Suprapubic skin (tissue), 4 donors: ENCODE measurements around the gene ZNF536. TPM values are rescaled to one million over a fixed set of nuclear protein-coding genes. Genes with fewer than 3 reads are reported as not detected.
"Not testable (repeated sequence)": the region's sequence is repeated elsewhere in the genome, so short reads cannot be mapped to it uniquely, and the experiment has no call there.

Experiments
- DNase-seq, 2 donors: peaks; one replicate each; pipeline ENCODE4 v3.0.0-alpha.2; 2019; ENCODE audit warnings: low spot score in 2 of 2
- H3K27ac ChIP-seq: fragments of 200-600 bp; sonication (generic); one replicate; pipeline ENCODE4 v1.5.1; 2019
- H3K27me3 ChIP-seq: fragments of 200-600 bp; sonication (generic); one replicate; pipeline ENCODE4 v1.5.1; 2019
- H3K36me3 ChIP-seq: fragments of 200-600 bp; sonication (generic); one replicate; pipeline ENCODE4 v1.5.1; 2019
- H3K4me1 ChIP-seq: fragments of 200-600 bp; sonication (generic); one replicate; pipeline ENCODE4 v1.5.1; 2019
- H3K4me3 ChIP-seq: fragments of 200-600 bp; sonication (generic); one replicate; pipeline ENCODE4 v1.5.1; 2019; ENCODE audit warnings: mild to moderate bottlenecking
- H3K9me3 ChIP-seq: fragments of 200-600 bp; sonication (generic); one replicate; pipeline ENCODE4 v1.5.1; 2019
- EP300 ChIP-seq: sonication (generic); formaldehyde crosslinking; IDR thresholded peaks from one replicate; pipeline ENCODE4 v1.6.1; 2017; ENCODE audit warnings: antibody characterized with exemption
- POLR2A ChIP-seq, 2 donors: fragments of 450-650 bp; IDR thresholded peaks; one replicate each; pipeline ENCODE4 v1.6.1; 2017; ENCODE audit warnings: antibody characterized with exemption in 2 of 2, mild to moderate bottlenecking in 2 of 2, moderate library complexity in 2 of 2
- POLR2AphosphoS5 ChIP-seq, 3 donors: sonication (generic); formaldehyde crosslinking; IDR thresholded peaks; one replicate each; pipeline ENCODE4 v1.6.1; 2017; ENCODE audit warnings: antibody characterized with exemption in 3 of 3
- WGBS: methylation state at CpG from one replicate; pipeline ENCODE4 v1.1.5; 2018; 5-methylcytosine and 5-hydroxymethylcytosine counted together
- total RNA-seq, 4 donors: library from RNA; depleted of rRNA; stranded (reverse); fragments of >200 nt; gene quantifications; one replicate each; pipeline ENCODE4 v1.1.0, GENCODE V29; 2016
- TF ChIP-seq, protein P1 (sequence below), 2 donors: fragments of 200-600 bp in 1 of 2; fragments of 450-650 bp in 1 of 2; sonication (generic) in 1 of 2; IDR thresholded peaks; one replicate each; pipeline ENCODE4 v1.5.1; 2016 to 2019; ENCODE audit warnings: antibody characterized with exemption in 2 of 2, mild to moderate bottlenecking in 1 of 2, moderate library complexity in 1 of 2

Gene ZNF536
- total RNA-seq, 4 donors from 2014 or later, result 0.10 to 1.5 (median 0.51) TPM

GRCh38 chr19:30492586-30493270 lies 120.5 kb downstream of the ZNF536 start:
- no peak overlapping the region for H3K4me3 ChIP-seq
- H3K4me1 ChIP-seq, result no peaks in the 10 kb centered on the region
- no peak overlapping the region for H3K27ac ChIP-seq
- peaks cover 29% of the 10 kb centered on the region for H3K27me3 ChIP-seq
- DNase-seq, result no peak
- no peaks in the 10 kb centered on the region for H3K9me3 ChIP-seq
- H3K36me3 ChIP-seq, result no peaks in the 10 kb centered on the region
- WGBS, result 44% methylated on average over 11 of the region's 11 CpGs
- TF ChIP-seq, protein P1, sequence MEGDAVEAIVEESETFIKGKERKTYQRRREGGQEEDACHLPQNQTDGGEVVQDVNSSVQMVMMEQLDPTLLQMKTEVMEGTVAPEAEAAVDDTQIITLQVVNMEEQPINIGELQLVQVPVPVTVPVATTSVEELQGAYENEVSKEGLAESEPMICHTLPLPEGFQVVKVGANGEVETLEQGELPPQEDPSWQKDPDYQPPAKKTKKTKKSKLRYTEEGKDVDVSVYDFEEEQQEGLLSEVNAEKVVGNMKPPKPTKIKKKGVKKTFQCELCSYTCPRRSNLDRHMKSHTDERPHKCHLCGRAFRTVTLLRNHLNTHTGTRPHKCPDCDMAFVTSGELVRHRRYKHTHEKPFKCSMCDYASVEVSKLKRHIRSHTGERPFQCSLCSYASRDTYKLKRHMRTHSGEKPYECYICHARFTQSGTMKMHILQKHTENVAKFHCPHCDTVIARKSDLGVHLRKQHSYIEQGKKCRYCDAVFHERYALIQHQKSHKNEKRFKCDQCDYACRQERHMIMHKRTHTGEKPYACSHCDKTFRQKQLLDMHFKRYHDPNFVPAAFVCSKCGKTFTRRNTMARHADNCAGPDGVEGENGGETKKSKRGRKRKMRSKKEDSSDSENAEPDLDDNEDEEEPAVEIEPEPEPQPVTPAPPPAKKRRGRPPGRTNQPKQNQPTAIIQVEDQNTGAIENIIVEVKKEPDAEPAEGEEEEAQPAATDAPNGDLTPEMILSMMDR (IDR thresholded peaks at IDR 0.05), result no peak
- TF ChIP-seq EP300, result no peak

DNA sequence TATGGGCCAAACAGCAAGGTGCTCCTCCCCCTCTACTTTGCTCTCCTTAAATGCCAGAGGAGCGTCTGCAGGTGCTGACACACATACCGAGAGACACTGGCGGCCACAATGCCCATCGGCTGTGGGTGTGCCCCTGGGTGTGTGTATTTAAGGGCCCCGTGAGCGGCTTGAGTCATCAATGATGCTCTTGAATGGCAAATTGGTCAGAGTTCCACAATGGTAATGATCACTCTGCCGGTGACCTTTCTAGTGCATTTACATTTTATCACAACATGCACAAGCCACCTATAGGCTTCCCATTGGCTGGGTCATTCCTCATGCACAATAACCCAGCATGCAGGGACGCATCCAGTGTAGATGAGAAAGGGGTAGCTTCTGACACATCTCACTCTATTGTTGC lies 124.8 kb downstream of the ZNF536 start:
- H3K4me1 ChIP-seq, result no peaks in the 10 kb centered on the region
- 77% methylated on average over 2 of the region's 8 CpGs for WGBS
- DNase-seq, result no peak
- peaks cover 31% of the 10 kb centered on the region for H3K27me3 ChIP-seq
- no peaks in the 10 kb centered on the region for H3K9me3 ChIP-seq
- no peak overlapping the region for H3K27ac ChIP-seq
- H3K36me3 ChIP-seq, result no peaks in the 10 kb centered on the region
- no peak overlapping the region for H3K4me3 ChIP-seq
- TF ChIP-seq POLR2A (IDR thresholded peaks at IDR 0.05), result no peak
- TF ChIP-seq, protein P1 (IDR thresholded peaks at IDR 0.05), result no peak
- no peak for TF ChIP-seq POLR2AphosphoS5 (IDR thresholded peaks at IDR 0.05)
- TF ChIP-seq EP300, result no peak

DNA sequence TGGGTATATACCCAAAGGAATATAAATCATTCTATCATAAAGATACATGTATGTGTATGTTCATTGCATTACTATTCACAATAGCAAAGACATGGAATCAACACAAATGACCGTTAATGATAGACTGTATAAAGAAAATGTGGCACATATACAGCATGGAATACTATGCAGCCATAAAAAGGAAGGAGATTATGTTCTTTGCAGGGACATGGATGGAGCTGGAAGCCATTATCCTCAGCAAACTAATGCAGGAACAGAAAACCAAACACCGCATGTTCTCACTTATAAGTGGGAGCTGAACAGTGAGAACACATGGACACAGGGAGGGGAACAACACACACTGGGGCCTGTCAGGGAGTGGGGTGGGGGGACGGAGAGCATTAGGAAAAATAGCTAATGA lies 125.9 kb downstream of the ZNF536 start:
- 90% methylated on average over 3 of the region's 3 CpGs for WGBS
- H3K27me3 ChIP-seq, result peaks cover 31% of the 10 kb centered on the region
- not testable (repeated sequence) for H3K36me3 ChIP-seq, DNase-seq, H3K4me3 ChIP-seq, H3K9me3 ChIP-seq, H3K4me1 ChIP-seq, H3K27ac ChIP-seq

DNA sequence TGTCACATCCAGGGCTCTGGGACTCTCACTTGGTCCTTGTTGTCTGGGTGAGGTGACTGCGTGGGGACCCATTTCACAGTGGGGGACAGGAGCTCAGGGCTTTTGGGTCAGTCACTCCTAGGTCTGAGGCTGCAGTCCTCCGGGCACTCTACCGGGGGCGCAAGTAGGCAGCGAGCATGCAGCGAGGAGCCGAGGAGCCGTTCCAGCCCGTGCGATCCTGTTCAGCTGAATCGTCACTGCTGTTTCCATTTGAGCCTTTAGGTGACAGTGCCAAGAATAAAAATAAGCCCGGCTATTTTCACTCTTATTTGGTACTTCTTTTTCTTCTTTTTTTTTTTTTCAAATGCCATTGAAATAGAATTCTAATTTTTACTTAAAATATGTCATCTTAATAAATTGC lies 126.5 kb downstream of the ZNF536 start:
- TF ChIP-seq, protein P1 (IDR thresholded peaks at IDR 0.05), result no peak
- no peak for TF ChIP-seq POLR2AphosphoS5 (IDR thresholded peaks at IDR 0.05)
- TF ChIP-seq EP300, result no peak
- no peak for TF ChIP-seq POLR2A (IDR thresholded peaks at IDR 0.05)
- Histone ChIP-seq H3K9me3 (no peaks in the 10 kb centered on the region), H3K4me1 (no peaks in the 10 kb centered on the region), H3K27me3 (peaks cover 34% of the 10 kb centered on the region), H3K27ac (no peak overlapping the region), H3K36me3 (no peaks in the 10 kb centered on the region), H3K4me3 (no peak overlapping the region)
- WGBS, result 21% methylated on average over 12 of the region's 12 CpGs
- no peak for DNase-seq

GRCh38 chr19:30504272-30504671 lies 132.1 kb downstream of the ZNF536 start:
- Histone ChIP-seq H3K4me1 (no peaks in the 10 kb centered on the region), H3K27me3 (peaks cover 24% of the 10 kb centered on the region), H3K9me3 (no peaks in the 10 kb centered on the region), H3K27ac (no peak overlapping the region), H3K4me3 (no peak overlapping the region), H3K36me3 (no peaks in the 10 kb centered on the region)
- DNase-seq, result no peak
- TF ChIP-seq, protein P1 (IDR thresholded peaks at IDR 0.05), result no peak
- no peak for TF ChIP-seq EP300
- TF ChIP-seq POLR2AphosphoS5 (IDR thresholded peaks at IDR 0.05), result no peak
- TF ChIP-seq POLR2A (IDR thresholded peaks at IDR 0.05), result no peak
